HepG2 (cell line): ENCODE data around the gene NLRC3. TPM values are rescaled to one million over a fixed set of nuclear protein-coding genes. Genes with fewer than 3 reads are reported as not detected.

Experiments used
- ATAC-seq: fragments of 200-7000 bp; cut with Tn5 transposase; 3 replicates; pipeline ENCODE4 v1.9.1; 2020; ENCODE audit warnings: mild to moderate bottlenecking, moderate library complexity
- BruUV-seq: library from RNA; stranded (reverse); fragments of 400-500 nt; replicated peaks from 2 replicates; lab custom pipeline; 2021; lab: Mats Ljungman, UMichigan
- CTCF ChIA-PET: fragments of 300-600 bp; formaldehyde crosslinking; extraction: SDS; loops from one replicate; lab custom pipeline; 2021; ENCODE audit warnings: low total read pairs, inconsistent platforms, low intra/inter-chr PET ratio; lab: Yijun Ruan, JAX
- POLR2A ChIA-PET: fragments of 350-600 bp; sonication (Branson Sonifier 250); formaldehyde crosslinking; loops from one replicate; lab custom pipeline; 2020; ENCODE audit warnings: antibody characterized with exemption, inconsistent platforms; lab: Yijun Ruan, JAX
- DNase-seq: peaks from one replicate; pipeline ENCODE4 v3.0.0-alpha.2; 2015; ENCODE audit warnings: low spot score
- FAIRE-seq: peaks from 3 replicates; lab custom pipeline; 2011; peaks lifted over from hg19 to GRCh38; lab: Jason Lieb, UNC
- H2AFZ ChIP-seq: one replicate; pipeline ENCODE4 v1.6.1; 2011; ENCODE audit warnings: low read length, inconsistent platforms
- H3K27ac ChIP-seq: fragments of 300-600 bp; 3 replicates; pipeline ENCODE4 v1.8.0; 2011; ENCODE audit warnings: mixed run types, mild to moderate bottlenecking, mixed read lengths, low read length, inconsistent platforms; ENCODE audit not compliant: insufficient read depth; ENCODE audit errors: extremely low read length
- H3K27me3 ChIP-seq, 2 experiments: fragments of 200-600 bp in 1 of 2; 2 replicates in 1 of 2; 3 replicates in 1 of 2; pipeline versions ENCODE4 v1.6.0 to v1.8.0; 2011; ENCODE audit warnings: low read length in 2 of 2, mild to moderate bottlenecking in 2 of 2, moderate library complexity in 2 of 2, inconsistent platforms in 1 of 2; ENCODE audit not compliant: insufficient read depth in 2 of 2, control insufficient read depth in 1 of 2
- H3K36me3 ChIP-seq, 2 experiments: fragments of 200-600 bp in 1 of 2; replicated peaks in 1 of 2; 2 replicates in 1 of 2; 3 replicates in 1 of 2; pipeline versions ENCODE4 v1.5.1 to v1.8.0; 2011; ENCODE audit warnings: low read length in 2 of 2, inconsistent platforms in 1 of 2; ENCODE audit not compliant: insufficient read depth in 2 of 2, control insufficient read depth in 1 of 2
- H3K4me1 ChIP-seq: 2 replicates; pipeline ENCODE4 v1.5.1; 2012; ENCODE audit warnings: low read length, inconsistent platforms; ENCODE audit not compliant: insufficient read depth
- H3K4me2 ChIP-seq: 2 replicates; pipeline ENCODE4 v1.6.0; 2011; ENCODE audit warnings: low read depth, low read length, inconsistent platforms
- H3K4me3 ChIP-seq, 3 experiments: fragments of 200-600 bp in 1 of 3; sonication (generic), shearing (Covaris generic) in 1 of 3; replicated peaks in 1 of 3; 2 replicates each; pipeline ENCODE4 v1.5.1; 2011 to 2016; ENCODE audit warnings: low read length in 3 of 3, inconsistent platforms in 2 of 3, low read depth in 2 of 3, mild to moderate bottlenecking in 2 of 3, control low read depth in 1 of 3, mixed read lengths in 1 of 3; ENCODE audit not compliant: insufficient read depth in 1 of 3
- H3K79me2 ChIP-seq: one replicate; pipeline ENCODE4 v1.6.1; 2011; ENCODE audit warnings: low read length, inconsistent platforms; ENCODE audit not compliant: insufficient read depth
- H3K9ac ChIP-seq: 2 replicates; pipeline ENCODE4 v1.6.0; 2011; ENCODE audit warnings: mild to moderate bottlenecking, low read depth, low read length, inconsistent platforms; ENCODE audit not compliant: insufficient read depth
- H3K9me3 ChIP-seq: 2 replicates; pipeline ENCODE4 v1.5.1; 2012; ENCODE audit warnings: mild to moderate bottlenecking, low read length
- H4K20me1 ChIP-seq: 2 replicates; pipeline ENCODE4 v1.6.0; 2011; ENCODE audit warnings: inconsistent platforms, mild to moderate bottlenecking, low read length, moderate library complexity; ENCODE audit not compliant: insufficient read depth
- MXD3 ChIP-seq: IDR thresholded peaks from 2 replicates; pipeline ENCODE4 v1.6.1; 2016; ENCODE audit warnings: mild to moderate bottlenecking, missing biosample characterization, missing genetic modification reagents
- ZNF296 ChIP-seq: sonication (generic); formaldehyde crosslinking; conservative IDR thresholded peaks from 2 replicates; pipeline ENCODE4 v1.5.0; 2020; ENCODE audit warnings: mild to moderate bottlenecking, missing genetic modification reagents
- WGBS: methylation state at CpG from one replicate; pipeline ENCODE4 v1.1.6; 2017; ENCODE audit warnings: low lambda C conversion rate; 5-methylcytosine and 5-hydroxymethylcytosine counted together
- in situ Hi-C: cut with HindIII; loops from 2 replicates; pipeline ENCODE4 v1.10.0; 2017; ENCODE audit warnings: low pct_unique_long_range_greater_than_20kb; ENCODE audit not compliant: extremely low pct_ligation_motif_present
- intact Hi-C: fragments of 100-400 bp; cut with micrococcal nuclease; formaldehyde crosslinking; loops from one replicate; pipeline ENCODE4 v1.10.0; 2022; ENCODE audit not compliant: unreplicated experiment
- polyA plus RNA-seq, 8 experiments: library from polyadenylated mRNA; depleted of rRNA in 3 of 8; stranded (reverse) in 7 of 8; unstranded in 1 of 8; fragments of >200 nt; fragmentation: Illumina TruSeq in 4 of 8; extraction: Trizol in 4 of 8; gene quantifications; 2 replicates each; pipeline versions ENCODE4 v1.2.1 to v1.2.3, GENCODE V29; 2011 to 2016; ENCODE audit warnings: low read depth in 4 of 8, missing spikeins in 1 of 8, mixed read lengths in 1 of 8; ENCODE audit not compliant: insufficient read depth in 1 of 8
- total RNA-seq, 5 experiments: library from RNA; depleted of rRNA; stranded (reverse); fragments of >200 nt; fragmentation: Illumina TruSeq; extraction: Trizol; gene quantifications; 2 replicates each; pipeline ENCODE4 v1.2.3, GENCODE V29; 2016; ENCODE audit warnings: low read depth in 1 of 5

NLRC3 gene
- total and polyA plus RNA-seq, 2 of the 13 experiments (the other 11 are each of a cell fraction or from before 2014, with no cell fraction given) = not detected

GRCh38 chr16:3520413-3520812 lies 56.8 kb downstream of the NLRC3 start:
- DNase-seq (no peak), ATAC-seq (no peak)
- intact Hi-C loops = no loop called here
- in situ Hi-C loops = no loop called here
- Histone ChIP-seq H2AFZ (no peak overlapping the region), H3K4me1 (peaks cover 10% of the 10 kb centered on the region), H3K9me3 (no peaks in the 10 kb centered on the region), H4K20me1 (no peaks in the 10 kb centered on the region), H3K36me3 (peaks cover 12 to 36% of the 10 kb centered on the region in 2 experiments; a peak in 4 of 5 replicates), H3K27ac (no peak overlapping the region)
- no TSS peak for BruUV-seq
- ChIA-PET POLR2A (no interaction called here), CTCF (no interaction called here)
- no peak for TF ChIP-seq MXD3
- TF ChIP-seq, all 625 proteins: peak for 0
- no peaks in the 10 kb centered on the region for H3K79me2 ChIP-seq
- FAIRE-seq = no peak
- H3K9ac ChIP-seq = no peak overlapping the region
- WGBS = 95% methylated on average over 4 of the region's 4 CpGs
- no peak overlapping the region for H3K4me2 ChIP-seq
- H3K4me3 ChIP-seq = no peak overlapping the region
- H3K27me3 ChIP-seq = no peaks in the 10 kb centered on the region

GRCh38 chr16:3519581-3519980 lies 57.6 kb downstream of the NLRC3 start:
- Histone ChIP-seq H4K20me1 (no peaks in the 10 kb centered on the region), H3K9me3 (no peaks in the 10 kb centered on the region), H3K4me3 (no peak overlapping the region), H3K27ac (no peak overlapping the region), H3K9ac (no peak overlapping the region), H3K79me2 (no peaks in the 10 kb centered on the region), H3K4me1 (peaks cover 11% of the 10 kb centered on the region), H3K27me3 (no peaks in the 10 kb centered on the region), H3K36me3 (peaks cover 12 to 38% of the 10 kb centered on the region in 2 experiments; a peak in 4 of 5 replicates), H3K4me2 (no peak overlapping the region), H2AFZ (no peak overlapping the region)
- 87% methylated on average over 2 of the region's 2 CpGs for WGBS
- no TSS peak for BruUV-seq
- in situ Hi-C loops (no loop called here), intact Hi-C loops (no loop called here)
- POLR2A ChIA-PET = no interaction called here
- DNase-seq = no peak
- TF ChIP-seq ZNF296 (CRISPR knock-in tag) = no peak
- ATAC-seq = no peak
- no peak for FAIRE-seq
- CTCF ChIA-PET = no interaction called here
